SK-N-SH (cell line): Measurements from ENCODE around the gene KRT85. TPM values are rescaled to one million over a fixed set of nuclear protein-coding genes. Genes with fewer than 3 reads are reported as not detected.

Source experiments
- CTCF ChIA-PET: fragments of 300-600, 350-600 bp; formaldehyde crosslinking; extraction: SDS; loops from one replicate; lab custom pipeline; 2021; lab: Yijun Ruan, JAX
- POLR2A ChIA-PET: fragments of 350-600 bp; sonication (Branson Sonifier 250); formaldehyde crosslinking; extraction: SDS; loops from one replicate; lab custom pipeline; 2020; ENCODE audit warnings: antibody characterized with exemption, inconsistent platforms; lab: Yijun Ruan, JAX
- DNase-seq: peaks from one replicate; pipeline ENCODE4 v3.0.0; 2012
- H2AFZ ChIP-seq: fragments of 200-600 bp; sonication (generic); 2 replicates; pipeline ENCODE4 v1.8.1; 2016; ENCODE audit warnings: antibody characterized with exemption, mild to moderate bottlenecking, low read depth
- H3F3A ChIP-seq: fragments of 200-600 bp; sonication (generic); replicated peaks from 2 replicates; pipeline ENCODE3; 2016; ENCODE audit warnings: antibody characterized with exemption, mild to moderate bottlenecking; ENCODE audit not compliant: insufficient read depth
- H3K27ac ChIP-seq, 2 experiments: fragments of 200-500 bp in 1 of 2; fragments of 200-600 bp in 1 of 2; sonication (Bioruptor generic) in 1 of 2; sonication (generic), shearing (Covaris generic) in 1 of 2; 2 replicates each; pipeline versions ENCODE4 v1.5.1 to v1.6.1; 2014 to 2016; ENCODE audit warnings: low read depth in 2 of 2, inconsistent platforms in 1 of 2, low read length in 1 of 2, mild to moderate bottlenecking in 1 of 2, mixed read lengths in 1 of 2
- H3K27me3 ChIP-seq: fragments of 200-600 bp; sonication (generic), shearing (Covaris generic); 2 replicates; pipeline ENCODE4 v1.6.1; 2016; ENCODE audit warnings: mixed run types; ENCODE audit not compliant: insufficient read depth
- H3K36me3 ChIP-seq, 2 experiments: fragments of 200-500 bp in 1 of 2; fragments of 200-600 bp in 1 of 2; sonication (Bioruptor generic) in 1 of 2; sonication (generic) in 1 of 2; replicated peaks in 1 of 2; 2 replicates each; pipeline versions ENCODE3 to v1.5.1; 2014 to 2016; ENCODE audit warnings: low read length in 1 of 2, mild to moderate bottlenecking in 1 of 2; ENCODE audit not compliant: insufficient read depth in 2 of 2, control insufficient read depth in 1 of 2
- H3K4me1 ChIP-seq, 2 experiments: fragments of 200-500 bp in 1 of 2; fragments of 200-600 bp in 1 of 2; sonication (Bioruptor generic) in 1 of 2; sonication (generic), shearing (Covaris generic) in 1 of 2; 2 replicates each; pipeline versions ENCODE4 v1.5.1 to v1.6.1; 2014 to 2016; ENCODE audit warnings: low read depth in 1 of 2, low read length in 1 of 2, mixed run types in 1 of 2; ENCODE audit not compliant: insufficient read depth in 2 of 2, control insufficient read depth in 1 of 2
- H3K4me2 ChIP-seq: fragments of 200-600 bp; sonication (generic), shearing (Covaris generic); 2 replicates; pipeline ENCODE4 v1.6.1; 2017; ENCODE audit warnings: mixed run types
- H3K4me3 ChIP-seq, 2 experiments: fragments of 200-500 bp in 1 of 2; fragments of 200-600 bp in 1 of 2; sonication (Bioruptor generic) in 1 of 2; sonication (generic), shearing (Covaris generic) in 1 of 2; 2 replicates each; pipeline versions ENCODE4 v1.5.1 to v1.8.1; 2014 to 2016; ENCODE audit warnings: low read depth in 2 of 2, inconsistent platforms in 1 of 2, low read length in 1 of 2, mild to moderate bottlenecking in 1 of 2, mixed read lengths in 1 of 2, moderate library complexity in 1 of 2
- H3K79me2 ChIP-seq: fragments of 200-600 bp; sonication (generic); 2 replicates; pipeline ENCODE4 v1.8.1; 2017; ENCODE audit warnings: mild to moderate bottlenecking; ENCODE audit not compliant: insufficient read depth
- H3K9ac ChIP-seq: fragments of 200-600 bp; sonication (generic); 2 replicates; pipeline ENCODE4 v1.6.1; 2017; ENCODE audit warnings: mixed run types
- H3K9me2 ChIP-seq: fragments of 200-600 bp; sonication (generic); 2 replicates; pipeline ENCODE4 v1.6.1; 2017; ENCODE audit warnings: mixed run types
- H3K9me3 ChIP-seq: fragments of 200-600 bp; sonication (generic); 2 replicates; pipeline ENCODE4 v1.6.1; 2017; ENCODE audit warnings: mixed run types, mild to moderate bottlenecking, moderate library complexity
- H4K20me1 ChIP-seq: fragments of 200-600 bp; sonication (generic); 2 replicates; pipeline ENCODE4 v1.6.1; 2017; ENCODE audit warnings: mild to moderate bottlenecking, mixed run types; ENCODE audit not compliant: insufficient read depth
- CTCF ChIP-seq: fragments of 200-600 bp; sonication (generic); IDR thresholded peaks from 2 replicates; pipeline ENCODE4 v1.6.1; 2017; ENCODE audit warnings: antibody characterized with exemption, mild to moderate bottlenecking, moderate library complexity
- EZH2phosphoT487 ChIP-seq: fragments of 200-600 bp; sonication (generic); IDR thresholded peaks from 2 replicates; pipeline ENCODE4 v1.6.1; 2017; ENCODE audit warnings: low read depth, mixed run types, mild to moderate bottlenecking, antibody characterized with exemption, moderate library complexity, borderline replicate concordance
- FOSL2 ChIP-seq: IDR thresholded peaks from 2 replicates; pipeline ENCODE4 v1.4.0; 2012; ENCODE audit warnings: low read depth, mild to moderate bottlenecking, moderate library complexity, borderline replicate concordance
- FOXM1 ChIP-seq: IDR thresholded peaks from 2 replicates; pipeline ENCODE4 v1.4.0; 2012; ENCODE audit warnings: low read depth, mild to moderate bottlenecking
- GABPA ChIP-seq: IDR thresholded peaks from 2 replicates; pipeline ENCODE4 v1.4.0; 2012; ENCODE audit warnings: low read depth, mild to moderate bottlenecking
- GATA2 ChIP-seq: sonication (generic); formaldehyde crosslinking; IDR thresholded peaks from 2 replicates; pipeline ENCODE4 v1.5.0; 2020; ENCODE audit warnings: mild to moderate bottlenecking, missing genetic modification reagents
- JUND ChIP-seq: IDR thresholded peaks from 2 replicates; pipeline ENCODE4 v1.4.0; 2012
- MAX ChIP-seq: IDR thresholded peaks from 2 replicates; pipeline ENCODE4 v1.4.0; 2012; ENCODE audit warnings: low read depth
- MEF2A ChIP-seq: IDR thresholded peaks from 2 replicates; pipeline ENCODE4 v1.4.0; 2012; ENCODE audit warnings: low read depth, borderline replicate concordance
- PBX3 ChIP-seq: IDR thresholded peaks from 2 replicates; pipeline ENCODE4; 2012
- POLR2AphosphoS5 ChIP-seq: IDR thresholded peaks from 2 replicates; pipeline ENCODE4 v1.6.1; 2012; ENCODE audit warnings: low read depth, low read length
- RAD21 ChIP-seq: IDR thresholded peaks from 2 replicates; pipeline ENCODE4 v1.6.1; 2012; ENCODE audit warnings: mild to moderate bottlenecking, low read length
- RCOR1 ChIP-seq: fragments of 150-350 bp; IDR thresholded peaks from 2 replicates; pipeline ENCODE4 v1.6.1; 2017; ENCODE audit warnings: antibody characterized with exemption, low read length
- RFX5 ChIP-seq: IDR thresholded peaks from 2 replicates; pipeline ENCODE4 v1.6.1; 2012; ENCODE audit warnings: mild to moderate bottlenecking, improper control_type of control experiment, low read length
- RXRA ChIP-seq: IDR thresholded peaks from 2 replicates; pipeline ENCODE4 v1.4.0; 2012; ENCODE audit warnings: low read depth, mild to moderate bottlenecking, borderline replicate concordance
- SIN3A ChIP-seq: IDR thresholded peaks from 2 replicates; pipeline ENCODE4 v1.6.1; 2012; ENCODE audit warnings: low read depth, mild to moderate bottlenecking, low read length, moderate library complexity, borderline replicate concordance
- SMC3 ChIP-seq: IDR thresholded peaks from 2 replicates; pipeline ENCODE4 v1.6.1; 2012; ENCODE audit warnings: low read depth, low read length, improper control_type of control experiment
- USF1 ChIP-seq: IDR thresholded peaks from 2 replicates; pipeline ENCODE4 v1.4.0; 2012; ENCODE audit warnings: low read depth, borderline replicate concordance
- YY1 ChIP-seq: IDR thresholded peaks from 2 replicates; pipeline ENCODE4 v1.4.0; 2012; ENCODE audit warnings: low read depth, mild to moderate bottlenecking
- ZBTB33 ChIP-seq: IDR thresholded peaks from 2 replicates; pipeline ENCODE4 v1.4.0; 2012; ENCODE audit warnings: low read depth, borderline replicate concordance
- WGBS: methylation state at CpG from one replicate; pipeline ENCODE4 v1.1.6; 2017; ENCODE audit warnings: low lambda C conversion rate; 5-methylcytosine and 5-hydroxymethylcytosine counted together
- polyA plus RNA-seq, 3 experiments: library from polyadenylated mRNA; depleted of rRNA; stranded (reverse); fragments of >200 nt; gene quantifications; 2 replicates each; pipeline ENCODE4 v1.2.3, GENCODE V29; 2012

KRT85 gene
- polyA plus RNA-seq, 1 of the 3 experiments (the other 2 are of a cell fraction): not detected

- no peaks in the 10 kb centered on the region for H3K36me3 ChIP-seq
- H3K27me3 ChIP-seq: peaks cover 34% of the 10 kb centered on the region
- no peak for DNase-seq
- no peak overlapping the region for H3K27ac ChIP-seq
- no peaks in the 10 kb centered on the region for H3K4me1 ChIP-seq
- no peaks in the 10 kb centered on the region for H3K9me3 ChIP-seq
- H3K9ac ChIP-seq: no peak overlapping the region
- TF ChIP-seq MEF2A (no peak), POLR2AphosphoS5 (no peak), MAX (no peak), SIN3A (no peak), FOXM1 (no peak)
- WGBS: 22% methylated on average over 3 of the region's 3 CpGs
- no peaks in the 10 kb centered on the region for H4K20me1 ChIP-seq
- ChIA-PET CTCF (interaction anchor here (1.1 to 2.2 kb wide), 3 partner anchors 11 to 477 kb away, joined by 3 to 8 read pairs (median 4); no protein-coding TSS in a partner anchor), POLR2A (no interaction called here)
- no peak overlapping the region for H3K4me2 ChIP-seq
- H3K79me2 ChIP-seq: no peaks in the 10 kb centered on the region
- H3F3A ChIP-seq: no peaks in the 10 kb centered on the region
- H3K4me3 ChIP-seq: no peak overlapping the region
- H3K9me2 ChIP-seq: no peaks in the 10 kb centered on the region
- H2AFZ ChIP-seq: no peak overlapping the region
Observed at GRCh38 chr12:52402873-52403540, 35.7 kb upstream of the KRT85 start.

GRCh38 chr12:52402377-52402776 is 35.1 kb upstream of the KRT85 start:
- Histone ChIP-seq H3K9me3 (no peaks in the 10 kb centered on the region), H3K9me2 (no peaks in the 10 kb centered on the region), H3K27ac (no peak overlapping the region), H3K4me2 (no peak overlapping the region), H4K20me1 (no peaks in the 10 kb centered on the region), H3K9ac (no peak overlapping the region), H3K27me3 (peaks cover 40% of the 10 kb centered on the region), H2AFZ (no peak overlapping the region), H3K4me1 (no peaks in the 10 kb centered on the region), H3K4me3 (no peak overlapping the region), H3F3A (no peaks in the 10 kb centered on the region), H3K36me3 (no peaks in the 10 kb centered on the region), H3K79me2 (no peaks in the 10 kb centered on the region)
- TF ChIP-seq RXRA: no peak
- TF ChIP-seq SIN3A: no peak
- TF ChIP-seq USF1: no peak
- TF ChIP-seq GATA2 (CRISPR knock-in tag): no peak
- no peak for TF ChIP-seq JUND
- TF ChIP-seq CTCF: no peak
- TF ChIP-seq YY1: no peak
- no peak for TF ChIP-seq SMC3
- TF ChIP-seq RCOR1: no peak
- no peak for TF ChIP-seq RAD21
- no peak for TF ChIP-seq ZBTB33
- no peak for TF ChIP-seq MAX
- no peak for TF ChIP-seq POLR2AphosphoS5
- no peak for TF ChIP-seq FOSL2
- no peak for TF ChIP-seq EZH2phosphoT487
- no peak for TF ChIP-seq GABPA
- TF ChIP-seq RFX5: no peak
- no peak for TF ChIP-seq FOXM1
- no peak for TF ChIP-seq PBX3
- CTCF ChIA-PET: interaction anchor here (1.1 to 2.2 kb wide), 3 partner anchors 11 to 477 kb away, joined by 3 to 8 read pairs (median 3); no protein-coding TSS in a partner anchor
- 62% methylated on average over 2 of the region's 2 CpGs for WGBS
- DNase-seq: no peak
- POLR2A ChIA-PET: no interaction called here
